ENCODE data around the gene CCDC146.
"Not testable (repeated sequence)": the region's sequence is repeated elsewhere in the genome, so short reads cannot be mapped to it uniquely, and the experiment has no call there.

DNA sequence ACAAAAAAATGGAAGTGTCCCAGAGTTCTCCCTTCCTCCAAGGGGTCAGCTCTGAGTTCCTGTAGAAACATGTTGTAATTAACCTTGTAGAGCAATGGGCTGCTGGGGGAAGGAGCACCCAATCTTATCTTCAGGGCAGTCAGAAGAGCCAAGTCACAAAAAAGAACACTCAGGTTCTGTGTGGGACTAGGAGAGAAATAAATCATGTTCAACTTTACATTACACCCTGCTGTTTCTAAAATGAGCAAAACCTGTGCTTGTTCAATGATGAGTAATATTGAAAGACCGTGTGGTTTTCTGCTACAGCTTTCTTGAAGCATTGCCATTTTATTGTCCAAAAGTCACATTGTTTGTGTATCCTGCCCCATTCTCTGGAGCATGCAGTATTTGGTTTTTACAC is 34.6 kb downstream of the CCDC146 start:
- TF ChIP-seq CTCF (conservative IDR thresholded peaks at IDR 0.05; ENCODE audit: low read depth, low read length); EZH2 (IDR thresholded peaks at IDR 0.05; ENCODE audit: borderline replicate concordance, low read depth, low read length, poor library complexity, severe bottlenecking): not testable (repeated sequence)

Data from A673 (cell line).